HepG2 (cell line): ENCODE results near the gene DUSP15. TPM values are rescaled to one million over a fixed set of nuclear protein-coding genes. Genes with fewer than 3 reads are reported as not detected.

Experiments used
- FOSL2 ChIP-seq: sonication (generic); formaldehyde crosslinking; IDR thresholded peaks from 2 replicates; pipeline ENCODE4 v1.4.0; 2020; ENCODE audit warnings: missing genetic modification reagents
- GLI4 ChIP-seq: sonication (generic); formaldehyde crosslinking; IDR thresholded peaks from 2 replicates; pipeline ENCODE4 v1.5.1; 2020; ENCODE audit warnings: missing genetic modification reagents, mild to moderate bottlenecking, moderate library complexity, borderline replicate concordance
- LCORL ChIP-seq, 2 experiments: fragments of 450-650 bp in 1 of 2; sonication (generic) in 1 of 2; formaldehyde crosslinking in 1 of 2; IDR thresholded peaks; 2 replicates each; pipeline versions ENCODE4 v1.5.0 to v1.6.1; 2017 to 2020; ENCODE audit warnings: antibody characterized with exemption in 1 of 2, missing genetic modification reagents in 1 of 2
- NFATC3 ChIP-seq: sonication (generic); formaldehyde crosslinking; IDR thresholded peaks from 2 replicates; pipeline ENCODE4 v1.5.1; 2020; ENCODE audit warnings: mild to moderate bottlenecking, missing genetic modification reagents
- NR2C2 ChIP-seq: sonication (generic); formaldehyde crosslinking; IDR thresholded peaks from 2 replicates; pipeline ENCODE4 v1.4.0; 2020; ENCODE audit warnings: missing genetic modification reagents, mild to moderate bottlenecking, moderate library complexity, borderline replicate concordance
- RBM22 ChIP-seq: fragments of 200-400 bp; formaldehyde crosslinking; optimal IDR thresholded peaks from 2 replicates; pipeline ENCODE3; 2017; ENCODE audit warnings: mild to moderate bottlenecking, low read length, moderate library complexity
- SP1 ChIP-seq, 2 experiments: fragments of 450-650 bp in 1 of 2; sonication (generic) in 1 of 2; formaldehyde crosslinking in 1 of 2; IDR thresholded peaks; 2 replicates each; pipeline versions ENCODE4 v1.4.0 to v1.6.1; 2016 to 2020; ENCODE audit warnings: missing genetic modification reagents in 1 of 2
- THAP11 ChIP-seq: IDR thresholded peaks from 2 replicates; pipeline ENCODE4 v1.6.1; 2016; ENCODE audit warnings: missing biosample characterization, missing genetic modification reagents
- XRCC5 ChIP-seq: fragments of 200-400 bp; formaldehyde crosslinking; optimal IDR thresholded peaks from 2 replicates; pipeline ENCODE3; 2017; ENCODE audit warnings: mild to moderate bottlenecking, low read length
- YEATS2 ChIP-seq: sonication (generic); formaldehyde crosslinking; IDR thresholded peaks from 2 replicates; pipeline ENCODE4 v1.4.0; 2020; ENCODE audit warnings: missing genetic modification reagents, borderline replicate concordance
- ZFP36L1 ChIP-seq: sonication (generic); formaldehyde crosslinking; IDR thresholded peaks from 2 replicates; pipeline ENCODE4 v1.8.0; 2022; ENCODE audit warnings: mild to moderate bottlenecking, missing genetic modification reagents, moderate library complexity
- ZNF616 ChIP-seq: sonication (generic); formaldehyde crosslinking; IDR thresholded peaks from 2 replicates; pipeline ENCODE4 v1.5.0; 2020; ENCODE audit warnings: low read depth, mild to moderate bottlenecking, missing genetic modification reagents
- polyA plus RNA-seq, 8 experiments: library from polyadenylated mRNA; depleted of rRNA in 3 of 8; stranded (reverse) in 7 of 8; unstranded in 1 of 8; fragments of >200 nt; fragmentation: Illumina TruSeq in 4 of 8; extraction: Trizol in 4 of 8; gene quantifications; 2 replicates each; pipeline versions ENCODE4 v1.2.1 to v1.2.3, GENCODE V29; 2011 to 2016; ENCODE audit warnings: low read depth in 4 of 8, missing spikeins in 1 of 8, mixed read lengths in 1 of 8; ENCODE audit not compliant: insufficient read depth in 1 of 8
- total RNA-seq, 5 experiments: library from RNA; depleted of rRNA; stranded (reverse); fragments of >200 nt; fragmentation: Illumina TruSeq; extraction: Trizol; gene quantifications; 2 replicates each; pipeline ENCODE4 v1.2.3, GENCODE V29; 2016; ENCODE audit warnings: low read depth in 1 of 5
- TF ChIP-seq, protein P1 (sequence below): sonication (generic); formaldehyde crosslinking; IDR thresholded peaks from 2 replicates; pipeline ENCODE4 v1.4.0; 2020; ENCODE audit warnings: mild to moderate bottlenecking, missing genetic modification reagents
- TF ChIP-seq, protein P2 (sequence below): sonication (generic); formaldehyde crosslinking; IDR thresholded peaks from 2 replicates; pipeline ENCODE4 v1.5.0; 2020; ENCODE audit warnings: missing genetic modification reagents
- TF ChIP-seq, protein P3 (sequence below), 2 experiments: fragments of 450-650 bp in 1 of 2; sonication (generic) in 1 of 2; formaldehyde crosslinking in 1 of 2; IDR thresholded peaks; 2 replicates each; pipeline versions ENCODE4 v1.6.1 to v1.8.0; 2016 to 2022; ENCODE audit warnings: antibody characterized with exemption in 1 of 2, mild to moderate bottlenecking in 1 of 2, missing genetic modification reagents in 1 of 2

DUSP15 gene
- total and polyA plus RNA-seq, 2 of the 13 experiments (the other 11 are each of a cell fraction or from before 2014, with no cell fraction given), result 0.17 to 0.93 TPM

DNA sequence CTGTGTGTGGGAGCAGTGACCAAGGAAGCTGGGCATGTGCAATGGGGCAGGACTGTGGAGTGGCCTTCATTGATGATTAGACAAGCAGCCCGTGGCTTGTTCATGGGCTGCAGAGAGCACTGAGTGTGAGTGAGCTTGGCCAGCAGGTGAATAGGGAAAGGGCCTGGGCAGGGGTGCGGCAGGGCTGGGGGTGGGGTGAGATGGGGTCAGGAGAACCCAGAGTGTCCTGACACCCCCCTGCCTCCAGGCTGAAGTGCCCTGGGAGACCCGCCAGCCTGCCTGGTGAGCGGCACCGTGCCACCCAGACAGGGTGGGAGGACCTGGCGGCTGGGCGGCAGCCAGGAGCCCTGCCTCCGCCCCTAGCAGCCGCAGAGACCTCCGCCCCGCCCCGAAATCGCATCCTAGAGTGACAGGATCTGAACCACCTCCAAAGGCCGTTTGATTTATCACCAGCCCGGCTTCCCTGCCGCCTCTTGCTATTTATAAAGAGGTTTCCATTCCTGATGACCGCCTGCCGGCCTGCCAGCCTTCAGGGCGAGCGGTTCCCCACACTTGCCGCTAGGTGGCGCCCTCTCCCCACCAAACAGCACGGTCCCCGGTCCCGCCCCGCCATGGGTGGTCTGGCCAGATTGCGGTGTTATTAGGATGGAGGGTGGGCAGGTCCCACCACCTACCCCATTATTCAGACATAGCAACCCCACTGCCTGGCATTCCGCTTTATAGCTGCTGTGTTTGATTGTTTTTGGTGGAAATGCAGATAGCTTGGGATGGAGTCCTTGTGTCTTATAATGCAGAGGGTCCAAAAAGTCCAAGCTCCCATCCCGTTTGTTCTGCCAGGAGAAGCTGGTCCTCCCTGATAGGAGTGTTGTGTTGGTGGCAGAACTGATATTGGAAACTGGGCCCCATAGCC lies 47.7 kb downstream of the DUSP15 start (continued):
- TF ChIP-seq, protein P1, sequence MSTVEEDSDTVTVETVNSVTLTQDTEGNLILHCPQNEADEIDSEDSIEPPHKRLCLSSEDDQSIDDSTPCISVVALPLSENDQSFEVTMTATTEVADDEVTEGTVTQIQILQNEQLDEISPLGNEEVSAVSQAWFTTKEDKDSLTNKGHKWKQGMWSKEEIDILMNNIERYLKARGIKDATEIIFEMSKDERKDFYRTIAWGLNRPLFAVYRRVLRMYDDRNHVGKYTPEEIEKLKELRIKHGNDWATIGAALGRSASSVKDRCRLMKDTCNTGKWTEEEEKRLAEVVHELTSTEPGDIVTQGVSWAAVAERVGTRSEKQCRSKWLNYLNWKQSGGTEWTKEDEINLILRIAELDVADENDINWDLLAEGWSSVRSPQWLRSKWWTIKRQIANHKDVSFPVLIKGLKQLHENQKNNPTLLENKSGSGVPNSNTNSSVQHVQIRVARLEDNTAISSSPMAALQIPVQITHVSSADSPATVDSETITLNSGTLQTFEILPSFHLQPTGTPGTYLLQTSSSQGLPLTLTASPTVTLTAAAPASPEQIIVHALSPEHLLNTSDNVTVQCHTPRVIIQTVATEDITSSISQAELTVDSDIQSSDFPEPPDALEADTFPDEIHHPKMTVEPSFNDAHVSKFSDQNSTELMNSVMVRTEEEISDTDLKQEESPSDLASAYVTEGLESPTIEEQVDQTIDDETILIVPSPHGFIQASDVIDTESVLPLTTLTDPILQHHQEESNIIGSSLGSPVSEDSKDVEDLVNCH (CRISPR knock-in tag), result no peak
- TF ChIP-seq NFATC3 (CRISPR knock-in tag) (no peak), XRCC5 (peak; percentile 95), SP1 (IDR thresholded peaks at IDR 0.05) (no peak), SP1 (CRISPR knock-in tag; IDR thresholded peaks at IDR 0.05) (peak; percentile 75), RBM22 (no peak), YEATS2 (CRISPR knock-in tag) (0 out of 2 replicates have a peak, but pooled peaks have one; percentile 52), GLI4 (CRISPR knock-in tag) (0 out of 2 replicates have a peak, but pooled peaks have one; percentile 64), ZNF616 (CRISPR knock-in tag) (no peak), FOSL2 (CRISPR knock-in tag) (peak; percentile 32), ZFP36L1 (CRISPR knock-in tag) (no peak), THAP11 (CRISPR knock-in tag) (peak; percentile 52; the same call in 1 of the 2 replicates), NR2C2 (no peak), LCORL (IDR thresholded peaks at IDR 0.05) (no peak), LCORL (CRISPR knock-in tag; IDR thresholded peaks at IDR 0.05) (peak; percentile 62)
- TF ChIP-seq, protein P2, sequence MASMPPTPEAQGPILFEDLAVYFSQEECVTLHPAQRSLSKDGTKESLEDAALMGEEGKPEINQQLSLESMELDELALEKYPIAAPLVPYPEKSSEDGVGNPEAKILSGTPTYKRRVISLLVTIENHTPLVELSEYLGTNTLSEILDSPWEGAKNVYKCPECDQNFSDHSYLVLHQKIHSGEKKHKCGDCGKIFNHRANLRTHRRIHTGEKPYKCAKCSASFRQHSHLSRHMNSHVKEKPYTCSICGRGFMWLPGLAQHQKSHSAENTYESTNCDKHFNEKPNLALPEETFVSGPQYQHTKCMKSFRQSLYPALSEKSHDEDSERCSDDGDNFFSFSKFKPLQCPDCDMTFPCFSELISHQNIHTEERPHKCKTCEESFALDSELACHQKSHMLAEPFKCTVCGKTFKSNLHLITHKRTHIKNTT, result no peak
- TF ChIP-seq, protein P3, sequence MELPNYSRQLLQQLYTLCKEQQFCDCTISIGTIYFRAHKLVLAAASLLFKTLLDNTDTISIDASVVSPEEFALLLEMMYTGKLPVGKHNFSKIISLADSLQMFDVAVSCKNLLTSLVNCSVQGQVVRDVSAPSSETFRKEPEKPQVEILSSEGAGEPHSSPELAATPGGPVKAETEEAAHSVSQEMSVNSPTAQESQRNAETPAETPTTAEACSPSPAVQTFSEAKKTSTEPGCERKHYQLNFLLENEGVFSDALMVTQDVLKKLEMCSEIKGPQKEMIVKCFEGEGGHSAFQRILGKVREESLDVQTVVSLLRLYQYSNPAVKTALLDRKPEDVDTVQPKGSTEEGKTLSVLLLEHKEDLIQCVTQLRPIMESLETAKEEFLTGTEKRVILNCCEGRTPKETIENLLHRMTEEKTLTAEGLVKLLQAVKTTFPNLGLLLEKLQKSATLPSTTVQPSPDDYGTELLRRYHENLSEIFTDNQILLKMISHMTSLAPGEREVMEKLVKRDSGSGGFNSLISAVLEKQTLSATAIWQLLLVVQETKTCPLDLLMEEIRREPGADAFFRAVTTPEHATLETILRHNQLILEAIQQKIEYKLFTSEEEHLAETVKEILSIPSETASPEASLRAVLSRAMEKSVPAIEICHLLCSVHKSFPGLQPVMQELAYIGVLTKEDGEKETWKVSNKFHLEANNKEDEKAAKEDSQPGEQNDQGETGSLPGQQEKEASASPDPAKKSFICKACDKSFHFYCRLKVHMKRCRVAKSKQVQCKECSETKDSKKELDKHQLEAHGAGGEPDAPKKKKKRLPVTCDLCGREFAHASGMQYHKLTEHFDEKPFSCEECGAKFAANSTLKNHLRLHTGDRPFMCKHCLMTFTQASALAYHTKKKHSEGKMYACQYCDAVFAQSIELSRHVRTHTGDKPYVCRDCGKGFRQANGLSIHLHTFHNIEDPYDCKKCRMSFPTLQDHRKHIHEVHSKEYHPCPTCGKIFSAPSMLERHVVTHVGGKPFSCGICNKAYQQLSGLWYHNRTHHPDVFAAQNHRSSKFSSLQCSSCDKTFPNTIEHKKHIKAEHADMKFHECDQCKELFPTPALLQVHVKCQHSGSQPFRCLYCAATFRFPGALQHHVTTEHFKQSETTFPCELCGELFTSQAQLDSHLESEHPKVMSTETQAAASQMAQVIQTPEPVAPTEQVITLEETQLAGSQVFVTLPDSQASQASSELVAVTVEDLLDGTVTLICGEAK (IDR thresholded peaks at IDR 0.05), result no peak
- TF ChIP-seq, protein P3 (CRISPR knock-in tag; IDR thresholded peaks at IDR 0.05), result peak; percentile 69; the same call in 1 of the 2 replicates
